Neural cell (in vitro differentiated cells): ENCODE data around the gene UBAC2. TPM values are rescaled to one million over a fixed set of nuclear protein-coding genes. Genes with fewer than 3 reads are reported as not detected.

Source experiments
- H2AFZ ChIP-seq: fragments of 200-600, 300-800 bp; sonication (generic), shearing (Covaris generic); 2 replicates; pipeline ENCODE4 v1.6.0; 2014; ENCODE audit warnings: low read depth, mild to moderate bottlenecking, antibody characterized with exemption, low read length, moderate library complexity
- H3F3A ChIP-seq: fragments of 200-600 bp; shearing (Covaris generic); 2 replicates; pipeline ENCODE4 v1.6.1; 2016; ENCODE audit warnings: mild to moderate bottlenecking, moderate library complexity, mixed read lengths, antibody characterized with exemption, low read length; ENCODE audit not compliant: insufficient read depth, poor library complexity, severe bottlenecking
- H3K27ac ChIP-seq: fragments of 200-600, 300-800 bp; sonication (generic), shearing (Covaris generic); 2 replicates; pipeline ENCODE4 v1.5.1; 2014; ENCODE audit warnings: mild to moderate bottlenecking, low read length, moderate library complexity
- H3K27me3 ChIP-seq: fragments of 300-800, 200-600 bp; sonication (generic), shearing (Covaris generic); 2 replicates; pipeline ENCODE4 v1.6.0; 2014; ENCODE audit warnings: mild to moderate bottlenecking, low read depth, low read length, moderate library complexity; ENCODE audit not compliant: insufficient read depth
- H3K36me3 ChIP-seq: fragments of 300-800, 200-600 bp; sonication (generic), shearing (Covaris generic); 2 replicates; pipeline ENCODE4 v1.5.1; 2014; ENCODE audit warnings: mild to moderate bottlenecking, antibody characterized with exemption, low read length, moderate library complexity; ENCODE audit not compliant: insufficient read depth
- H3K4me2 ChIP-seq: fragments of 300-800, 200-600 bp; sonication (generic), shearing (Covaris generic); 2 replicates; pipeline ENCODE4 v1.6.0; 2014; ENCODE audit warnings: mild to moderate bottlenecking, low read length
- H3K4me3 ChIP-seq: fragments of 300-800, 200-600 bp; sonication (generic), shearing (Covaris generic); 2 replicates; pipeline ENCODE4 v1.5.1; 2014; ENCODE audit warnings: mild to moderate bottlenecking, low read length, moderate library complexity
- H3K79me2 ChIP-seq: fragments of 200-600 bp; shearing (Covaris generic); replicated peaks from 2 replicates; pipeline ENCODE4 v1.6.0; 2014; ENCODE audit warnings: mild to moderate bottlenecking, low read length, moderate library complexity; ENCODE audit not compliant: insufficient read depth
- H3K9ac ChIP-seq: fragments of 300-800, 200-600 bp; sonication (generic), shearing (Covaris generic); 2 replicates; pipeline ENCODE4 v1.6.1; 2016; ENCODE audit warnings: mild to moderate bottlenecking, low read length, mixed read lengths
- H3K9me2 ChIP-seq: fragments of 200-600 bp; shearing (Covaris generic); 2 replicates; pipeline ENCODE4 v1.6.1; 2016; ENCODE audit warnings: mild to moderate bottlenecking, low read length, mixed read lengths; ENCODE audit not compliant: insufficient read depth
- H3K9me3 ChIP-seq: fragments of 200-600, 300-800 bp; sonication (generic), shearing (Covaris generic); 2 replicates; pipeline ENCODE4 v1.6.1; 2016; ENCODE audit warnings: mild to moderate bottlenecking, mixed run types, low read length, moderate library complexity, mixed read lengths
- H4K20me1 ChIP-seq: fragments of 200-600 bp; shearing (Covaris generic); 2 replicates; pipeline ENCODE4 v1.6.1; 2016; ENCODE audit warnings: mild to moderate bottlenecking, mixed run types; ENCODE audit not compliant: insufficient read depth
- EP300 ChIP-seq: fragments of 450-650 bp; conservative IDR thresholded peaks from 2 replicates; pipeline ENCODE4 v1.6.1; 2014; ENCODE audit warnings: antibody characterized with exemption, mild to moderate bottlenecking, moderate library complexity; ENCODE audit not compliant: poor library complexity, severe bottlenecking
- EZH2 ChIP-seq: fragments of 200-600, 300-800 bp; shearing (Covaris generic), sonication (generic); IDR thresholded peaks from 2 replicates; pipeline ENCODE4 v1.6.1; 2014; ENCODE audit warnings: antibody characterized with exemption, low read length, borderline replicate concordance, mild to moderate bottlenecking; ENCODE audit not compliant: insufficient read depth, poor library complexity, severe bottlenecking
- MXI1 ChIP-seq: fragments of 450-650 bp; conservative IDR thresholded peaks from 2 replicates; pipeline ENCODE4 v1.6.1; 2014; ENCODE audit warnings: antibody characterized with exemption, mild to moderate bottlenecking; ENCODE audit not compliant: poor library complexity, severe bottlenecking
- POLR2AphosphoS5 ChIP-seq: IDR thresholded peaks from 2 replicates; pipeline ENCODE4 v1.6.1; 2012
- RAD21 ChIP-seq: fragments of 450-650 bp; conservative IDR thresholded peaks from 2 replicates; pipeline ENCODE4 v1.6.1; 2014; ENCODE audit warnings: antibody characterized with exemption, mild to moderate bottlenecking, moderate library complexity
- SMC3 ChIP-seq: fragments of 450-650 bp; conservative IDR thresholded peaks from 2 replicates; pipeline ENCODE4 v1.6.1; 2014; ENCODE audit warnings: antibody characterized with exemption, mild to moderate bottlenecking, moderate library complexity; ENCODE audit not compliant: poor library complexity
- TAF1 ChIP-seq: IDR thresholded peaks from 2 replicates; pipeline ENCODE4 v1.6.1; 2012; ENCODE audit warnings: low read depth
- polyA plus RNA-seq: library from polyadenylated mRNA; depleted of rRNA; stranded (reverse); fragments of >200 nt; gene quantifications from 2 replicates; pipeline ENCODE4 v1.2.3, GENCODE V29; 2014
- TF ChIP-seq, protein P1 (sequence below): IDR thresholded peaks from 2 replicates; pipeline ENCODE4 v1.6.1; 2012; ENCODE audit warnings: borderline replicate concordance
- TF ChIP-seq, protein P2 (sequence below): fragments of 450-650 bp; IDR thresholded peaks from 2 replicates; pipeline ENCODE4 v1.5.1; 2014; ENCODE audit warnings: antibody characterized with exemption, mild to moderate bottlenecking, moderate library complexity; ENCODE audit not compliant: poor library complexity, severe bottlenecking

Gene UBAC2
- polyA plus RNA-seq, 1 donor from 2014 or later, result 56.9 TPM

GRCh38 chr13:99280166-99280565 is 79.5 kb downstream of the UBAC2 start:
- Histone ChIP-seq H3K79me2 (no peaks in the 10 kb centered on the region), H3K4me3 (peak overlapping the region; percentile 16), H4K20me1 (no peaks in the 10 kb centered on the region), H3K9me3 (no peaks in the 10 kb centered on the region), H3K9ac (no peak overlapping the region), H3K27me3 (no peaks in the 10 kb centered on the region), H3K36me3 (no peaks in the 10 kb centered on the region), H3K9me2 (no peaks in the 10 kb centered on the region), H3K4me2 (no peak overlapping the region), H2AFZ (no peak overlapping the region), H3F3A (no peaks in the 10 kb centered on the region), H3K27ac (no peak overlapping the region)
- TF ChIP-seq EP300 (peak; percentile 84), EZH2 (no peak), POLR2AphosphoS5 (peak; percentile 48)

DNA sequence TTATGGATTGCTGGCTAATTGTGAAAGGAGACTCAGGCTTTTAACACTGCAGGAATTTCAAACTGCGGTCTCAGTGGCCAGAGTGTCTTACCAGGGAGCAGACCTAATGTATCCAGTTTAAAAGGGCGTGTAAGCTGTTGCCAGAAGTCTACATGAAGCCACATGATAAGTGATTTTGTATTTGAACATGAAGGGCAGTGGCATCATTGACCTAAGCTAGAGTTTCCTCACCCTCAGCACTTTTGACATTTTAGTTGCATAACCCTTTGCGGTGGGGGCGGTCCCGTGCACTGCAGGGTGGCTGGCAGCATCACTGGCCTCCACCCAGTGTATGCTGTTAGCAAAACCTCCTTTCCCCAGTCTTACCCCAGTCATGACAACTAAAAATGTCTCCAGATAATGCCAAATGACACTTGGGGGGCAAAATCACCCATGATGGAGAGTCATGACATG is 81.2 kb downstream of the UBAC2 start:
- Histone ChIP-seq H3K27ac (no peak overlapping the region), H3K4me2 (no peak overlapping the region), H4K20me1 (no peaks in the 10 kb centered on the region), H2AFZ (no peak overlapping the region), H3K9me2 (no peaks in the 10 kb centered on the region), H3K79me2 (no peaks in the 10 kb centered on the region), H3K27me3 (no peaks in the 10 kb centered on the region), H3K9me3 (no peaks in the 10 kb centered on the region), H3F3A (no peaks in the 10 kb centered on the region), H3K36me3 (no peaks in the 10 kb centered on the region), H3K9ac (no peak overlapping the region), H3K4me3 (no peak overlapping the region)
- no peak for TF ChIP-seq EZH2
- TF ChIP-seq, protein P1, sequence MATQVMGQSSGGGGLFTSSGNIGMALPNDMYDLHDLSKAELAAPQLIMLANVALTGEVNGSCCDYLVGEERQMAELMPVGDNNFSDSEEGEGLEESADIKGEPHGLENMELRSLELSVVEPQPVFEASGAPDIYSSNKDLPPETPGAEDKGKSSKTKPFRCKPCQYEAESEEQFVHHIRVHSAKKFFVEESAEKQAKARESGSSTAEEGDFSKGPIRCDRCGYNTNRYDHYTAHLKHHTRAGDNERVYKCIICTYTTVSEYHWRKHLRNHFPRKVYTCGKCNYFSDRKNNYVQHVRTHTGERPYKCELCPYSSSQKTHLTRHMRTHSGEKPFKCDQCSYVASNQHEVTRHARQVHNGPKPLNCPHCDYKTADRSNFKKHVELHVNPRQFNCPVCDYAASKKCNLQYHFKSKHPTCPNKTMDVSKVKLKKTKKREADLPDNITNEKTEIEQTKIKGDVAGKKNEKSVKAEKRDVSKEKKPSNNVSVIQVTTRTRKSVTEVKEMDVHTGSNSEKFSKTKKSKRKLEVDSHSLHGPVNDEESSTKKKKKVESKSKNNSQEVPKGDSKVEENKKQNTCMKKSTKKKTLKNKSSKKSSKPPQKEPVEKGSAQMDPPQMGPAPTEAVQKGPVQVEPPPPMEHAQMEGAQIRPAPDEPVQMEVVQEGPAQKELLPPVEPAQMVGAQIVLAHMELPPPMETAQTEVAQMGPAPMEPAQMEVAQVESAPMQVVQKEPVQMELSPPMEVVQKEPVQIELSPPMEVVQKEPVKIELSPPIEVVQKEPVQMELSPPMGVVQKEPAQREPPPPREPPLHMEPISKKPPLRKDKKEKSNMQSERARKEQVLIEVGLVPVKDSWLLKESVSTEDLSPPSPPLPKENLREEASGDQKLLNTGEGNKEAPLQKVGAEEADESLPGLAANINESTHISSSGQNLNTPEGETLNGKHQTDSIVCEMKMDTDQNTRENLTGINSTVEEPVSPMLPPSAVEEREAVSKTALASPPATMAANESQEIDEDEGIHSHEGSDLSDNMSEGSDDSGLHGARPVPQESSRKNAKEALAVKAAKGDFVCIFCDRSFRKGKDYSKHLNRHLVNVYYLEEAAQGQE, result no peak
- no peak for TF ChIP-seq TAF1
- TF ChIP-seq POLR2AphosphoS5, result no peak
- no peak for TF ChIP-seq EP300
- TF ChIP-seq, protein P2, sequence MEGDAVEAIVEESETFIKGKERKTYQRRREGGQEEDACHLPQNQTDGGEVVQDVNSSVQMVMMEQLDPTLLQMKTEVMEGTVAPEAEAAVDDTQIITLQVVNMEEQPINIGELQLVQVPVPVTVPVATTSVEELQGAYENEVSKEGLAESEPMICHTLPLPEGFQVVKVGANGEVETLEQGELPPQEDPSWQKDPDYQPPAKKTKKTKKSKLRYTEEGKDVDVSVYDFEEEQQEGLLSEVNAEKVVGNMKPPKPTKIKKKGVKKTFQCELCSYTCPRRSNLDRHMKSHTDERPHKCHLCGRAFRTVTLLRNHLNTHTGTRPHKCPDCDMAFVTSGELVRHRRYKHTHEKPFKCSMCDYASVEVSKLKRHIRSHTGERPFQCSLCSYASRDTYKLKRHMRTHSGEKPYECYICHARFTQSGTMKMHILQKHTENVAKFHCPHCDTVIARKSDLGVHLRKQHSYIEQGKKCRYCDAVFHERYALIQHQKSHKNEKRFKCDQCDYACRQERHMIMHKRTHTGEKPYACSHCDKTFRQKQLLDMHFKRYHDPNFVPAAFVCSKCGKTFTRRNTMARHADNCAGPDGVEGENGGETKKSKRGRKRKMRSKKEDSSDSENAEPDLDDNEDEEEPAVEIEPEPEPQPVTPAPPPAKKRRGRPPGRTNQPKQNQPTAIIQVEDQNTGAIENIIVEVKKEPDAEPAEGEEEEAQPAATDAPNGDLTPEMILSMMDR, result no peak
- TF ChIP-seq SMC3, result no peak
- no peak for TF ChIP-seq MXI1
- TF ChIP-seq RAD21, result no peak
